Stimulated activated CD4-positive, alpha-beta T cell treated with anti-CD3 and anti-CD28 coated beads, Interleukin-1b, Interleukin-23, amount 100 ng/mL, for 24 hours (primary cell): Measurements from ENCODE around the gene ZMYND11.
A peak's percentile ranks its signal among the peaks of the same experiment; 100 is the strongest.
"Not testable (repeated sequence)": the region's sequence is repeated elsewhere in the genome, so short reads cannot be mapped to it uniquely, and the experiment has no call there.

ENCODE experiments used
- DNase-seq, 4 experiments: peaks; one replicate each; pipeline ENCODE4 v3.0.0-alpha.2; 2020; ENCODE audit warnings: low read depth in 4 of 4, low spot score in 1 of 4

Gene ZMYND11

GRCh38 chr10:279232-279631 is 144.0 kb downstream of the ZMYND11 start:
- DNase-seq, result no peak

GRCh38 chr10:279655-280054 is 144.4 kb downstream of the ZMYND11 start:
- DNase-seq, result no peak

DNA sequence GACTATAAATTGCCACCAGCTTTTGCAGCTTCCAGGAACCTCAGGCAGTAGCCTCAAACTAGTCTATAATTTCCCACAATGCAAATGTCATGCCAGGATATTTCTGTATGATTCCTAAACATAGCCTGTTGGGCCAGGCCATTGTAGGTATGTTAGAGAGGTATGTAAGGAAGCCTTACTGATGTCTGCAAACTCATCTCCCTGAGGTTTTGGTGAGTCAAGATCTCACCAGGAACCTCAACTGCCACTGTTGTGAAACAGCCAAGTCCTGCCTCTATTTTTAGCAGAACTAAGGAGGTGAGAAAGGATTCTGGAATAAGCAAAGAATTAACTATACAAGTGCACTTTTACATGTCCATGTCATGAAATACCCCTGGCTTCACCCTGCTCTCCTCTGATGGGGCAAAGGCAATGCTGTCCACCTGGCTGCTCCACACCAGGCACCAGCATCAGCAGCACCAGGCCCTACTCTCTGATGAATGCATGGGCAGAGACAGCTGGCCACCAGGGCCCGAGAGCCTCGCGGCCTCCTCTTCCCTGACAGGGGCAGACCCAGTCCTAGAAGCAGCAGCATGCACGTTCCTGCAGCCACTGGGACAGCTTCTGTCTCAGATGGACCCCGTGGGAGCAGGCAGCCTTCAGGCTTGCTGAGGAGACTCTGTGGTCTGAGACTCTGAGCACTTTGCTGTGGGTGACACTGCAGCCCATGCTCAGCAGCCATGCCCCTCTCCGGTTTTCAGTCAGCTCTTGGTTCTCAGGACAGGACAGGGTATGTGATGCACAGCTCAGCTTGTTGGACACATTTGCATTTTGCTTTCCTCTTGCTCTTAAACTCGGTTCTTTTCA is 147.3 kb downstream of the ZMYND11 start:
- DNase-seq, result no peak

GRCh38 chr10:283140-283479 is 147.9 kb downstream of the ZMYND11 start:
- DNase-seq, result no peak

DNA sequence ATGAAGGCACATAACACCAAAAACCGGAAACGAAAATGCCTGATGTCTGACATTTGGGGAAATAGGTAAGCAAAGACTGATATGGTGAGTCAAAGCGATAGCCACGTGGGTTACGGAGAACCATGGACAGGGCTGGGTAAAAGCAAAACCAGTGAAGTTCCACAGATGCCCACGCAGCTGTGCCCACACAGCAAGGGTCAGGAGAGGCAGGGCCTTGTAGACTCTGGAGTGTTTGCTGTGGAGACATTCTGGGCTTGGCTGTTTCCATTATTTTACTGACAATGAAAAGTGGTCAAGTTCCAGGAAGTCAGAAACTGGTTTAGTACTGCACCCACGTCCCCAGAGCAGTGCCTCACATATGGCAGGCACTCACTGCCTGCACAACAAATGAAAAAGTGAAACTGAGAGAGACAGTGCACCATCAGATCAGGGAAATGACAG is 148.7 kb downstream of the ZMYND11 start:
- DNase-seq, result peak in 1 of 4 experiments; percentile 18

DNA sequence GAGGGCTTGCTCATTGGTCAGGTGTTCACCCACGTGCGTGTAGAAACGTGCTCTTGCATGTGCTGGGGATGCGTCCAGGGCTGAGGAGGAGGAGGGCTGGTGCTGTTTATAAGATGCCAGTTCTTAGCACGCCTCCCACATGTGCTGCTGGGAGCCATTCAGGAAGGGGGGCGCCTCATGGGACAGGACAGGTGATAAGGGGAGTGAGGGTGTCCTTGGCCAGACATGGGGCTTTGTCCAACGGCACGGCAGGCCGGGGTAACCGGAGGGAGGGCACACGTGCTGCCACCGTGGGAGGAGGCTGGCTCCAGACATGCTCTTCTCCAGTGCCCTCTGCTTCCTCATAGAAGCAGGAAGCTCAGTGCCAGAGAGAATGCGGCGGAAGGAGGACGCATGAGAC is 150.0 kb downstream of the ZMYND11 start:
- no peak for DNase-seq

GRCh38 chr10:287026-287709 is 151.9 kb downstream of the ZMYND11 start:
- DNase-seq, result no peak

GRCh38 chr10:287814-288213 is 152.6 kb downstream of the ZMYND11 start:
- DNase-seq, result no peak

DNA sequence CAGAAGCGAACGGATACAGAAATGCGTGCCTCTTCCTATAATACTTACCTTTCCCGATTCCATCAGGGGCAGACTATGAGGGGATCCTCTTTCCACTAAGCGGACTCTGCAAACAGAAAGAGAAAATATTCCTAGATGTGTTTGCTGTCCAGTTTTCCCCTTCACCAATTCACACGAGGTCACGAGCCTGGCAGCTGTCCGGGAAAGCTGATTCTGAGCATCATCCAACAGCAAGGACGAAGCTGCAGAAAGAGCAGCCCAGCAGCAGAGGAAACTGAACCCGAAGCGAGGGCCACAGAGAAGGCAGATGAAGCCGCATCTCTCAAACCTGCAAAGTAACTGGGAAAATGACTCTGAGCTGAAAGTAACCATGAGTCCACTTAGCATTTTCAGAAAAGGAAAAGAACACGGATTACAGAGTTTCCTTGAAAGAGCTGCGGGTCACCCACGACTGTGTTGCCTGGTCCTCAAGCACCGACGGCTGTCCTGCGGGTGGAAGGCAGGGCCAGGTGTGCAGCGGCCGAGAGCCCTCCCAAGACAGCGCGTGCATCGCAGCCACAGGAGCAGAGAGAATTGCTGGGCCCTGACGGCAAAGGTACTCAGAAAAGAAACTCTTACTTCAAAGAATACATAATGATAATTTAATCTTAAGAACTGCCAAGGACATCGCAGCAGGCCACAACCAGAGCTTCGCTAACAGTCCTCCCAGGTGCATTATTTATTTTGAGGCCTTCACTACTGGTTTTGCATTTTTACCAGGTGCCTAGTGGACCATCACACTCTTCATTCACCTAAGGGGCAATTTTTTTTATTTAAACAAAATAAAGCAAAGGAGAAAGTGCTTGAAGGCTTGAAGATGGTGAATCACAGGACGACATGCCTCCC is 153.3 kb downstream of the ZMYND11 start:
- DNase-seq, result no peak

DNA sequence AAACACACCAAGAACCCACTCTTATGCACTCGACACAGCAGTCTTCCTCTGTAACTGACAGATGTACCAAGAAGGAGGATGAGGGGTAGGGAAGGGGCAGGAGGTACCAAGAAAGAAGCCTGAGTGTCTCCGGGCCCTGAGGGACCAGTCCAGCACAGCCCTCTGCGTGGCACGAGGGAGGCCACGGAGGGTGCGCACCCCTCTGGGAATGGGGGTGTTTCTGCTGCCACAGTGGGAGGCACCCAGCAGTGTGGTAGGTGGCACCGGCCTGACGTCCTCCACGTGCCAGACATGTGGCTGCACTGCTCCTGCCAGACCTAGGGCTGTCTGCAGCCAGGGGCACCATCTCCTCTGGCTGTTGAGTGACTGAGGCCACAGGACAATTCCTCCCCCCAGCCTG is 154.3 kb downstream of the ZMYND11 start:
- DNase-seq, result no peak

GRCh38 chr10:290026-290725 is 154.9 kb downstream of the ZMYND11 start:
- no peak for DNase-seq

GRCh38 chr10:293636-294035 is 158.4 kb downstream of the ZMYND11 start:
- DNase-seq, result no peak

DNA sequence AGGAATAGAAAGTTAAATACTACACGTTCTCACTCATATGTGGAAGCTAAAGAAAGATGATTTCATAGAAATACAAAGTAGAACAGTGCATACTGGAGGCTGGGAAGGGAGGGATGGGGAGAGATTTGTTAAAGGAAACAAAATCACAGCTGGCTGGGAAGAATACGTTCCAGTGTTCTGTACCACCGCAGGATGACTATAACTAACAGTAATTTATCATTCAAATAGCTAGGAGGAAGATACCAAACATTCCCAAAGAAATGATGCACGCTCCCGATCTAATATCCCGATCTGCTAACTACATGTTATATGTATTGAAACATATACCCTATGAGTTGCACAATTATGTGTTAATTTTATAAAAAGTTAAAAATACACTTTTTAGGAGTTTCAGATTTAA is 162.3 kb downstream of the ZMYND11 start:
- no peak for DNase-seq

DNA sequence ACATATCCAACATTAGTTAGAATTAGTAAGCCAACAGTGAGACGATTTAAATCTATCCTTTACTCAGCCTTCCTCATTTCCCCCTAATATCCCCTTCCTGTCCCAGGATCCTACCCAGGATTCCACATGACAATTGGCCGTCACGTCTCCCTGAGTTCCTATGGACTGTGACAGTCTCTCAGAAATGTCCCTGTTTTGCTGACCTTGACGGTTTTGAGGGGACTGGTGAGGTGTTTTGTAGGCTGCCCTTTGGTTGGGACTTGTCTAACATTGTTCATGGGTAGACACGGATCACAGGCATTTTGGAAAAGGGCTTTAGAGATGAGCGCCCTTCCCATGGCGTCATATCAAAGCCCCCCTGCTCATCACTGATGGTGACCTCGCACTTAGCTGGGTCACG is 162.8 kb downstream of the ZMYND11 start:
- no peak for DNase-seq

DNA sequence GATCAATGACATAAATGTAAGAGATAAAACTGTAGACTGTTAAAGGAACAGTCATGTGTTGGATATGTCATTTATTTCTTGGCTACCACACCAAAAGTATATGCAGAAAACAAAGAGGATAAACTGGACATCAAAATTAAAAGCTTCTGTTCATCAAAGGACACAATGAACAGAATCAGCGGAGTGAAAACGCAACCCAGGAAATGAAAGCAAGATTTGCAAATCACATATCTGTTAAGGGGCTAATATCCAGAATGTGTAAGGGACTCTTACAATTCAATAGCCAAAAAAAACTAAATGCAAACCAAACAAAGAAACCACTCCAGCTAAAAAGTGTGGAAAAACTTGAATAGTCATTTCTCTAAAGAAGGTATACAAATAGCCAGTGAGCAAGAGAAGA is 164.3 kb downstream of the ZMYND11 start:
- no peak for DNase-seq

GRCh38 chr10:299969-300368 is 164.7 kb downstream of the ZMYND11 start:
- DNase-seq, result no peak

GRCh38 chr10:300580-300979 is 165.3 kb downstream of the ZMYND11 start:
- not testable (repeated sequence) for DNase-seq

DNA sequence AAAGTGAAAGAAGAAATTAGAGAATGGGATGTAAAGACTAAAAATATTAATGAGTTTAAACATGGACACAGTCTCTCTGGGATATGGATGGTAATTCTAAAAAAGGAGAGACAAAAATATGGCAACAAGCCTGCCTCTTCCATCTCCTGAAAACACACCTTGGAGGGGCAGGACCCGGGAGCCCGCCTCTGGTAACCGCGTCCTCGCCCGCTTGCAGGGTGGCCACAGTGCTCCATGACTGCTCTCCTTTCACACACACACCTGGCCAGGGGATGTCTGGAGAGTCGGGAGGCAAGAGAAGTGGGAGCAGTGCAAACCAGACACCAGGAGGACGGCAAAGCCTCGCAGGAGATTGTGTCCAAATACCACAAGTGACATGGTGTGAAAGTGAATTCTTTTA is 166.3 kb downstream of the ZMYND11 start:
- DNase-seq, result no peak
